ENCODE measurements around the gene KIF18B.

Gene KIF18B

DNA sequence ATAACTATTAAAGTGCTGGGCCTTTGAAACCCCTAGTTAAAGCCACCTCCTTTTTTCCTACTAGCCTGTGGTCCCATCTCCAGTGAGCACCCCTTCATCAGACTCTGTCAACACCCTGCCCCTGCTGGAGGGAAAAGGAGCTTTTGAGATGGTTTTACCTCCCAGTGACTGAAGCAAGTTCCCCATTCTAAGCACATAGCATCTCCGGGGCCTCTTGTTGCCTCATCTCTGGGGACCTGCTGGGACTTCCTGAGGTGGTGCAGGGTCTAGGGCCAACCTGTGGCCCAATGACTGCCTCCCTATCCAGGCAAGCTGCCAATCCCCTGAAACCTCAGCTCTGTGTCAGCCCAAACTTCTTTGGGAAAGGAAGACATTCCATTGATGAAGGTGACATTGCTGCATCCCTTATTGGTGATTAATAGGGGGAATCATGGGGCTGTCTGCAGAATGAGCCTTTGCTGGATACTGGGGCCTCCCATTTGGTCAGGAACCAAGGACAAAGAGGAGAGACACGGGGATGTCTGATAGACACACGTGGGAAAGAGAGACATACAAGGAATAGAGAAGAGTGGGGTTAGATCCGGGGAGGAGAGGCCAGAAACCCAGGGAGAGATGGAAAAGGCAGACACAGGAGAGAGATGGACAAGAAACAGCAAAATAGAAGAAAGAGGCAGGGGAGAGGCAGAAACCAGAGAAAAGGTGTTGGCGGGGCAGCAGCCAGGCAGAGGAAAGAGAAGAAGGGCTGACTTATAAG, 18.1 kb upstream of the KIF18B start:
- in situ Hi-C loops (cut with MboI; ENCODE audit: low sequenced_read_pairs, unreplicated experiment): no loop called here
- TF ChIP-seq, protein P1, sequence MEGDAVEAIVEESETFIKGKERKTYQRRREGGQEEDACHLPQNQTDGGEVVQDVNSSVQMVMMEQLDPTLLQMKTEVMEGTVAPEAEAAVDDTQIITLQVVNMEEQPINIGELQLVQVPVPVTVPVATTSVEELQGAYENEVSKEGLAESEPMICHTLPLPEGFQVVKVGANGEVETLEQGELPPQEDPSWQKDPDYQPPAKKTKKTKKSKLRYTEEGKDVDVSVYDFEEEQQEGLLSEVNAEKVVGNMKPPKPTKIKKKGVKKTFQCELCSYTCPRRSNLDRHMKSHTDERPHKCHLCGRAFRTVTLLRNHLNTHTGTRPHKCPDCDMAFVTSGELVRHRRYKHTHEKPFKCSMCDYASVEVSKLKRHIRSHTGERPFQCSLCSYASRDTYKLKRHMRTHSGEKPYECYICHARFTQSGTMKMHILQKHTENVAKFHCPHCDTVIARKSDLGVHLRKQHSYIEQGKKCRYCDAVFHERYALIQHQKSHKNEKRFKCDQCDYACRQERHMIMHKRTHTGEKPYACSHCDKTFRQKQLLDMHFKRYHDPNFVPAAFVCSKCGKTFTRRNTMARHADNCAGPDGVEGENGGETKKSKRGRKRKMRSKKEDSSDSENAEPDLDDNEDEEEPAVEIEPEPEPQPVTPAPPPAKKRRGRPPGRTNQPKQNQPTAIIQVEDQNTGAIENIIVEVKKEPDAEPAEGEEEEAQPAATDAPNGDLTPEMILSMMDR (IDR thresholded peaks at IDR 0.05; ENCODE audit: borderline replicate concordance, control extremely low read depth, extremely low read depth, insufficient read depth, missing control alignments): no peak
- no peak for DNase-seq (ENCODE audit: low spot score)

DNA sequence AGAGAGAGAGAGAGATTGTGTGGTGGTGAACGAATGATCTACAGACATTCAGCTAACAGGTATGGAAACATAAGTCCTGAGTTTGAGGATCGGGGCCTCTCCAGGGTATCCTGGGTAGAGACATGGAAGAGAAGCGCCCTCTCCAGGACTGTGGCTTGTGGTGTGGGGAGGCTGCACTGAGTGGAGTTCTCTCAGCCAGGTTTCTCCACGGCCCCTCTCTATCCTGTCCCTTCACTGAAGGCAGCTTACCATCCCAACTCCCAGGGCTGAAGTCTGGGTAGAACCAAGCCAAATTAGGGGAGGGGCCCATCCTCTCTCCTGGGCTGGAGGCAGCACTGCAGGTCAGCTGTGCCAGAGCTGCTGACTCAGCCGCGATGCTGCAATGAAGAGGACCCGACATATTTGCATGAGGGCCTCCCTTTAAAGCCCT, 14.4 kb upstream of the KIF18B start:
- DNase-seq (ENCODE audit: low spot score): no peak
- in situ Hi-C loops (cut with MboI; ENCODE audit: low sequenced_read_pairs, unreplicated experiment): no loop called here
- TF ChIP-seq, protein P1 (IDR thresholded peaks at IDR 0.05; ENCODE audit: borderline replicate concordance, control extremely low read depth, extremely low read depth, insufficient read depth, missing control alignments): no peak

DNA sequence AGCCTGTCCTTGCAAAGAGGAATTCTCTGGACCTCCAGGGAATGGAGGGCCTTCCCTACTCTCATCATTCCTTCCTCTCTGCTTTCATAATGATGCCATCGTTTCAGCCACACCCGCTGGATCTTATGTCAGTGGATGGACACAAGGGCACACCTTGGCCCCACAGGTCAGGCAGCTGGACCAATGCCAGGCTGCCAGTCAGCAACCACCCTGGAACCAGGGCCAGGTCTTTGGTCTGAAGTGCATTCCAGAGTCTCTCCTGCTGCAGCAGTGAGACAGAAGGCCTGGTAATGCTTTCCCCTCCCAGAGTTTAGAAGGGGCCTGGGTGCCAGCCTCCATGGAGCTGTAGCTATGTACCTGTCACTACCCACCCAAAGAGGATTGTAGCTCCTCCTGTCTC, 13.1 kb upstream of the KIF18B start:
- no peak for DNase-seq (ENCODE audit: low spot score)
- TF ChIP-seq, protein P1 (IDR thresholded peaks at IDR 0.05; ENCODE audit: borderline replicate concordance, control extremely low read depth, extremely low read depth, insufficient read depth, missing control alignments): no peak
- in situ Hi-C loops (cut with MboI; ENCODE audit: low sequenced_read_pairs, unreplicated experiment): no loop called here

DNA sequence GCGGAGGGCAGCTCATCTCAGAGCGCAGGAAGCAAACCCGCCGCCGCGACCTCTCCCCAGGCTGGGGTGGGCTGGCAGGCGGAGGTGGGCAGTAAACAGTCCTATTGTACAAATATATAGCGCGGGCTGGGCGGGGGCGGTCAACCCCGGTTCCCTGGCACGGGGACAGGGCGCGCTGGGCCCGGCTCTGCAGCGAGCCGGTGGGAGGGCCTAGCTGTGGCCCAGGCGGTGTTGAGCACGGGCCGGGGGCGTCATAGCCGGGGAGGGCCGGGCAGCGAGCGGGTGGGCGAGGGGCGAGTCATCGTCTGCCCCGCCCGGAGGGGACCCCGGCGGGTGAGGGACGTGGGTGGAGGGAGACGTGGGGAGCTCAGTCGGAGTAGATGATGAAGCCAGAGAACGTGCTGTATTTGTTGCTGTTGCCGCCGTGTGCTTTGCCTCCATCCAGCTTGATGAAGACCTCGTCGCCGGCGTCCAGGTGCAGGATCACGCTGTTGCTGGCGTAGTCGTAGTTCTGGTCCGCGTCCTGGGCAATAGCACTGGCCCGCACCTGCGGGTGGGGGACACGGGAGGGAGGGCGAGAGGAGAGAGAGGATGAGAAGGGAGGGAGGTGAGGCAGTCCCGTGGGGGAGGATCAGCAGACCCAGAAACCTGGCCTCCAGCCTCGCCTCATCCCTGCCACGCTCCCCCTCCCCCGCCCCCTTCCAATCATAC, 12.4 kb upstream of the KIF18B start:
- DNase-seq (ENCODE audit: low spot score): no peak
- in situ Hi-C loops (cut with MboI; ENCODE audit: low sequenced_read_pairs, unreplicated experiment): no loop called here
- TF ChIP-seq, protein P1 (IDR thresholded peaks at IDR 0.05; ENCODE audit: borderline replicate concordance, control extremely low read depth, extremely low read depth, insufficient read depth, missing control alignments): no peak

DNA sequence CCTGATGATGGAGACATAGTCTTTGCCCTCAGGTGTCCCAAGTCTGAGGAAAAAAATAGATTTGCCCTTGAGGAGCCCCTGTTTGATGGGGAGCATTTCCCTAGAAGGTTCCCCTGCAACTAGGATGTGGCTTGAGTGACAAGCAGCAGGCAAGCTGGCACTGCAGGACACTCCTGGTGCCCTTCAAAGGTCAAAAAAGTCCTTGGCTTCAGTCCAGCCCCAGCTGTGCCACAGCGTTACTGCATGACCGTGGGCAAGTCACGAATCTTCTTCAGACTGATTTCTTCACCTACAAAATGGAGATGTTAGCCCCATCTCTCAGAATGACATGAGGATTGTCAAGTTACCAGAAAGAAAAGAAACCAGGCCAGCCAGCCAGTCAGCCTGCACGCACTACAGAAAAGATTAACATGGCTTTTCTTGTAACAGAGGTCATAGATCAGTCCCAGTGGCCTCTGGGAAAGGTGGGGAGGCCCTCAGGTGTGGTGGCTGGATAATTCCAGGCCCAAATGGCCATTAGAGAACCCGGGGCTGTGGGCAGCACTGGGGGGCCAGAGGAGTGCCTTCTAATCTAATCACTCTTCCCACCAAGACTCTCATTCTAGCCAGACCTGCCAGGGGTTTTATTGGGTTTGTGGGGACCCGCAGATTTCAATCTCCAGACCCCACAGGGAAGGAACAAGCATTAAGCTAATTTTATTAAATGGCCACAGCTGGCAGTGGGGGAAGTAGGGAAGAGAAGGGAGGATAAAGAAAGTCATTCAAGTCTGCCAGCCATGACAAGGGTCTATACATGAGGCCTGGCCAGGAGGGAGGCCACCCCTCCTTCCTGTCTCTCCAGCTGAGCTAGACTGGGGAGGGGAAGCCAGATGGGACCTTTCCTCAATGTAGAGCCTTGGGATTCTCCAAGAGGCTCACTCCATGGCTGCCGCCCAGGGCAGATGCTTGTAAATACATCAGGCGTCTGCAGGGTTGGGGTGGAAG, 9.7 kb upstream of the KIF18B start:
- TF ChIP-seq, protein P1 (IDR thresholded peaks at IDR 0.05; ENCODE audit: borderline replicate concordance, control extremely low read depth, extremely low read depth, insufficient read depth, missing control alignments): no peak
- no peak for DNase-seq (ENCODE audit: low spot score)
- in situ Hi-C loops (cut with MboI; ENCODE audit: low sequenced_read_pairs, unreplicated experiment): no loop called here
